ENCODE data around the gene PACS2. TPM values are rescaled to one million over a fixed set of nuclear protein-coding genes. Genes with fewer than 3 reads are reported as not detected.

The PACS2 gene
- total RNA-seq, 1 experiment from 2014 or later, result 57.7 TPM

- ChIA-PET POLR2A (no interaction called here), CTCF (no interaction called here)
- intact Hi-C loops (cut with micrococcal nuclease), result no loop called here
- Mint-ChIP-seq H3K4me1 (ENCODE audit: insufficient read depth, unreplicated experiment) (peaks cover 8% of the 10 kb centered on the region), H3K27ac (ENCODE audit: low read depth, unreplicated experiment) (no peak overlapping the region), H3K27me3 (ENCODE audit: insufficient read depth, unreplicated experiment) (no peaks in the 10 kb centered on the region), H3K9me3 (ENCODE audit: unreplicated experiment) (no peaks in the 10 kb centered on the region), H3K36me3 (ENCODE audit: insufficient read depth, unreplicated experiment) (peaks cover 6% of the 10 kb centered on the region), H3K4me3 (ENCODE audit: unreplicated experiment) (no peak overlapping the region)
- BruUV-seq (replicated peaks), result no TSS peak
- TF ChIP-seq CTCF (IDR thresholded peaks at IDR 0.05; ENCODE audit: unreplicated experiment), result no peak
- no peak for DNase-seq (ENCODE audit: unreplicated experiment)
Observed at GRCh38 chr14:105323663-105324062, 9.1 kb downstream of the PACS2 start.

GRCh38 chr14:105324080-105324778, 9.7 kb downstream of the PACS2 start:
- peaks cover 8% of the 10 kb centered on the region for H3K4me1 Mint-ChIP-seq (ENCODE audit: insufficient read depth, unreplicated experiment)
- no peak overlapping the region for H3K27ac Mint-ChIP-seq (ENCODE audit: low read depth, unreplicated experiment)
- intact Hi-C loops (cut with micrococcal nuclease), result no loop called here
- TF ChIP-seq CTCF (IDR thresholded peaks at IDR 0.05; ENCODE audit: unreplicated experiment), result no peak
- H3K27me3 Mint-ChIP-seq (ENCODE audit: insufficient read depth, unreplicated experiment), result no peaks in the 10 kb centered on the region
- no peak overlapping the region for H3K4me3 Mint-ChIP-seq (ENCODE audit: unreplicated experiment)
- CTCF ChIA-PET, result no interaction called here
- no peaks in the 10 kb centered on the region for H3K9me3 Mint-ChIP-seq (ENCODE audit: unreplicated experiment)
- H3K36me3 Mint-ChIP-seq (ENCODE audit: insufficient read depth, unreplicated experiment), result peaks cover 6% of the 10 kb centered on the region
- POLR2A ChIA-PET, result no interaction called here
- no TSS peak for BruUV-seq (replicated peaks)
- no peak for DNase-seq (ENCODE audit: unreplicated experiment)

GRCh38 chr14:105324871-105325270, 10.3 kb downstream of the PACS2 start:
- no TSS peak for BruUV-seq (replicated peaks)
- POLR2A ChIA-PET, result no interaction called here
- no peak overlapping the region for H3K27ac Mint-ChIP-seq (ENCODE audit: low read depth, unreplicated experiment)
- TF ChIP-seq CTCF (IDR thresholded peaks at IDR 0.05; ENCODE audit: unreplicated experiment), result no peak
- intact Hi-C loops (cut with micrococcal nuclease), result no loop called here
- H3K27me3 Mint-ChIP-seq (ENCODE audit: insufficient read depth, unreplicated experiment), result no peaks in the 10 kb centered on the region
- H3K36me3 Mint-ChIP-seq (ENCODE audit: insufficient read depth, unreplicated experiment), result peaks cover 6% of the 10 kb centered on the region
- H3K9me3 Mint-ChIP-seq (ENCODE audit: unreplicated experiment), result no peaks in the 10 kb centered on the region
- DNase-seq (ENCODE audit: unreplicated experiment), result no peak
- H3K4me1 Mint-ChIP-seq (ENCODE audit: insufficient read depth, unreplicated experiment), result peaks cover 8% of the 10 kb centered on the region
- H3K4me3 Mint-ChIP-seq (ENCODE audit: unreplicated experiment), result no peak overlapping the region
- CTCF ChIA-PET, result no interaction called here

- Mint-ChIP-seq H3K4me3 (ENCODE audit: unreplicated experiment) (no peak overlapping the region), H3K27ac (ENCODE audit: low read depth, unreplicated experiment) (no peak overlapping the region), H3K4me1 (ENCODE audit: insufficient read depth, unreplicated experiment) (peaks cover 12% of the 10 kb centered on the region), H3K27me3 (ENCODE audit: insufficient read depth, unreplicated experiment) (no peaks in the 10 kb centered on the region), H3K36me3 (ENCODE audit: insufficient read depth, unreplicated experiment) (peaks cover 6% of the 10 kb centered on the region), H3K9me3 (ENCODE audit: unreplicated experiment) (no peaks in the 10 kb centered on the region)
- intact Hi-C loops (cut with micrococcal nuclease), result no loop called here
- no peak for TF ChIP-seq CTCF (IDR thresholded peaks at IDR 0.05; ENCODE audit: unreplicated experiment)
- ChIA-PET POLR2A (no interaction called here), CTCF (interaction anchor here (0.6 kb wide), 1 partner anchor 66 kb away, joined by 3 read pairs; no protein-coding TSS in a partner anchor)
- DNase-seq (ENCODE audit: unreplicated experiment), result no peak
- no TSS peak for BruUV-seq (replicated peaks)
Observed at GRCh38 chr14:105325303-105325702, 10.8 kb downstream of the PACS2 start.
